HepG2 (cell line): Measurements from ENCODE around the gene ADM5. TPM values are rescaled to one million over a fixed set of nuclear protein-coding genes. Genes with fewer than 3 reads are reported as not detected.

ENCODE experiments used
- ATAC-seq: fragments of 200-7000 bp; cut with Tn5 transposase; 3 replicates; pipeline ENCODE4 v1.9.1; 2020; ENCODE audit warnings: mild to moderate bottlenecking, moderate library complexity
- BruUV-seq: library from RNA; stranded (reverse); fragments of 400-500 nt; replicated peaks from 2 replicates; lab custom pipeline; 2021; lab: Mats Ljungman, UMichigan
- CTCF ChIA-PET: fragments of 300-600 bp; formaldehyde crosslinking; extraction: SDS; loops from one replicate; lab custom pipeline; 2021; ENCODE audit warnings: low total read pairs, inconsistent platforms, low intra/inter-chr PET ratio; lab: Yijun Ruan, JAX
- POLR2A ChIA-PET: fragments of 350-600 bp; sonication (Branson Sonifier 250); formaldehyde crosslinking; loops from one replicate; lab custom pipeline; 2020; ENCODE audit warnings: antibody characterized with exemption, inconsistent platforms; lab: Yijun Ruan, JAX
- DNase-seq: peaks from one replicate; pipeline ENCODE4 v3.0.0-alpha.2; 2015; ENCODE audit warnings: low spot score
- FAIRE-seq: peaks from 3 replicates; lab custom pipeline; 2011; peaks lifted over from hg19 to GRCh38; lab: Jason Lieb, UNC
- H2AFZ ChIP-seq: one replicate; pipeline ENCODE4 v1.6.1; 2011; ENCODE audit warnings: low read length, inconsistent platforms
- H3K27ac ChIP-seq: fragments of 300-600 bp; 3 replicates; pipeline ENCODE4 v1.8.0; 2011; ENCODE audit warnings: mixed run types, mild to moderate bottlenecking, mixed read lengths, low read length, inconsistent platforms; ENCODE audit not compliant: insufficient read depth; ENCODE audit errors: extremely low read length
- H3K27me3 ChIP-seq, 2 experiments: fragments of 200-600 bp in 1 of 2; 2 replicates in 1 of 2; 3 replicates in 1 of 2; pipeline versions ENCODE4 v1.6.0 to v1.8.0; 2011; ENCODE audit warnings: low read length in 2 of 2, mild to moderate bottlenecking in 2 of 2, moderate library complexity in 2 of 2, inconsistent platforms in 1 of 2; ENCODE audit not compliant: insufficient read depth in 2 of 2, control insufficient read depth in 1 of 2
- H3K36me3 ChIP-seq, 2 experiments: fragments of 200-600 bp in 1 of 2; replicated peaks in 1 of 2; 2 replicates in 1 of 2; 3 replicates in 1 of 2; pipeline versions ENCODE4 v1.5.1 to v1.8.0; 2011; ENCODE audit warnings: low read length in 2 of 2, inconsistent platforms in 1 of 2; ENCODE audit not compliant: insufficient read depth in 2 of 2, control insufficient read depth in 1 of 2
- H3K4me1 ChIP-seq: 2 replicates; pipeline ENCODE4 v1.5.1; 2012; ENCODE audit warnings: low read length, inconsistent platforms; ENCODE audit not compliant: insufficient read depth
- H3K4me2 ChIP-seq: 2 replicates; pipeline ENCODE4 v1.6.0; 2011; ENCODE audit warnings: low read depth, low read length, inconsistent platforms
- H3K4me3 ChIP-seq, 3 experiments: fragments of 200-600 bp in 1 of 3; sonication (generic), shearing (Covaris generic) in 1 of 3; replicated peaks in 1 of 3; 2 replicates each; pipeline ENCODE4 v1.5.1; 2011 to 2016; ENCODE audit warnings: low read length in 3 of 3, inconsistent platforms in 2 of 3, low read depth in 2 of 3, mild to moderate bottlenecking in 2 of 3, control low read depth in 1 of 3, mixed read lengths in 1 of 3; ENCODE audit not compliant: insufficient read depth in 1 of 3
- H3K79me2 ChIP-seq: one replicate; pipeline ENCODE4 v1.6.1; 2011; ENCODE audit warnings: low read length, inconsistent platforms; ENCODE audit not compliant: insufficient read depth
- H3K9ac ChIP-seq: 2 replicates; pipeline ENCODE4 v1.6.0; 2011; ENCODE audit warnings: mild to moderate bottlenecking, low read depth, low read length, inconsistent platforms; ENCODE audit not compliant: insufficient read depth
- H3K9me3 ChIP-seq: 2 replicates; pipeline ENCODE4 v1.5.1; 2012; ENCODE audit warnings: mild to moderate bottlenecking, low read length
- H4K20me1 ChIP-seq: 2 replicates; pipeline ENCODE4 v1.6.0; 2011; ENCODE audit warnings: inconsistent platforms, mild to moderate bottlenecking, low read length, moderate library complexity; ENCODE audit not compliant: insufficient read depth
- ASH2L ChIP-seq: fragments of 300-600, 200-600 bp; sonication (generic); IDR thresholded peaks from 2 replicates; pipeline ENCODE4 v1.7.0; 2017; ENCODE audit warnings: low read depth, mild to moderate bottlenecking, moderate library complexity, mixed read lengths, low read length; ENCODE audit not compliant: insufficient read length
- CENPX ChIP-seq: sonication (generic); formaldehyde crosslinking; IDR thresholded peaks from 2 replicates; pipeline ENCODE4 v1.9.0; 2021; ENCODE audit warnings: mild to moderate bottlenecking, missing genetic modification reagents, moderate library complexity
- GFI1 ChIP-seq: sonication (generic); formaldehyde crosslinking; IDR thresholded peaks from 2 replicates; pipeline ENCODE4 v1.5.0; 2020; ENCODE audit warnings: missing genetic modification reagents, mild to moderate bottlenecking, borderline replicate concordance
- RARA ChIP-seq: IDR thresholded peaks from 2 replicates; pipeline ENCODE4 v1.6.1; 2016; ENCODE audit warnings: missing genetic modification reagents, missing compliant biosample characterization
- ZNF652 ChIP-seq: IDR thresholded peaks from 2 replicates; pipeline ENCODE4 v1.6.1; 2016; ENCODE audit warnings: low read depth, borderline replicate concordance
- WGBS: methylation state at CpG from one replicate; pipeline ENCODE4 v1.1.6; 2017; ENCODE audit warnings: low lambda C conversion rate; 5-methylcytosine and 5-hydroxymethylcytosine counted together
- in situ Hi-C: cut with HindIII; loops from 2 replicates; pipeline ENCODE4 v1.10.0; 2017; ENCODE audit warnings: low pct_unique_long_range_greater_than_20kb; ENCODE audit not compliant: extremely low pct_ligation_motif_present
- intact Hi-C: fragments of 100-400 bp; cut with micrococcal nuclease; formaldehyde crosslinking; loops from one replicate; pipeline ENCODE4 v1.10.0; 2022; ENCODE audit not compliant: unreplicated experiment
- polyA plus RNA-seq, 8 experiments: library from polyadenylated mRNA; depleted of rRNA in 3 of 8; stranded (reverse) in 7 of 8; unstranded in 1 of 8; fragments of >200 nt; fragmentation: Illumina TruSeq in 4 of 8; extraction: Trizol in 4 of 8; gene quantifications; 2 replicates each; pipeline versions ENCODE4 v1.2.1 to v1.2.3, GENCODE V29; 2011 to 2016; ENCODE audit warnings: low read depth in 4 of 8, missing spikeins in 1 of 8, mixed read lengths in 1 of 8; ENCODE audit not compliant: insufficient read depth in 1 of 8
- total RNA-seq, 5 experiments: library from RNA; depleted of rRNA; stranded (reverse); fragments of >200 nt; fragmentation: Illumina TruSeq; extraction: Trizol; gene quantifications; 2 replicates each; pipeline ENCODE4 v1.2.3, GENCODE V29; 2016; ENCODE audit warnings: low read depth in 1 of 5
- TF ChIP-seq, protein P1 (sequence below): sonication (generic); formaldehyde crosslinking; conservative IDR thresholded peaks from 2 replicates; pipeline ENCODE4 v1.8.1; 2023; ENCODE audit warnings: missing genetic modification reagents

Gene ADM5
- total and polyA plus RNA-seq, 2 of the 13 experiments (the other 11 are each of a cell fraction or from before 2014, with no cell fraction given) = 2.7 to 4.1 TPM

GRCh38 chr19:49696115-49696514 lies 6.7 kb downstream of the ADM5 start (continued):
- TF ChIP-seq, protein P1, sequence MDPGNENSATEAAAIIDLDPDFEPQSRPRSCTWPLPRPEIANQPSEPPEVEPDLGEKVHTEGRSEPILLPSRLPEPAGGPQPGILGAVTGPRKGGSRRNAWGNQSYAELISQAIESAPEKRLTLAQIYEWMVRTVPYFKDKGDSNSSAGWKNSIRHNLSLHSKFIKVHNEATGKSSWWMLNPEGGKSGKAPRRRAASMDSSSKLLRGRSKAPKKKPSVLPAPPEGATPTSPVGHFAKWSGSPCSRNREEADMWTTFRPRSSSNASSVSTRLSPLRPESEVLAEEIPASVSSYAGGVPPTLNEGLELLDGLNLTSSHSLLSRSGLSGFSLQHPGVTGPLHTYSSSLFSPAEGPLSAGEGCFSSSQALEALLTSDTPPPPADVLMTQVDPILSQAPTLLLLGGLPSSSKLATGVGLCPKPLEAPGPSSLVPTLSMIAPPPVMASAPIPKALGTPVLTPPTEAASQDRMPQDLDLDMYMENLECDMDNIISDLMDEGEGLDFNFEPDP (CRISPR knock-in tag) = no peak
- TF ChIP-seq CENPX (CRISPR knock-in tag) (no peak), ZNF652 (CRISPR knock-in tag) (no peak), ASH2L (no peak)

GRCh38 chr19:49696865-49697264 lies 7.5 kb downstream of the ADM5 start:
- Histone ChIP-seq H3K4me3 (no peak overlapping the region), H3K9ac (no peak overlapping the region), H4K20me1 (no peaks in the 10 kb centered on the region), H3K27ac (no peak overlapping the region), H3K36me3 (no peaks in the 10 kb centered on the region), H3K79me2 (no peaks in the 10 kb centered on the region), H3K9me3 (no peaks in the 10 kb centered on the region), H3K4me1 (no peaks in the 10 kb centered on the region), H3K27me3 (peaks cover 0 to 12% of the 10 kb centered on the region in 2 experiments; a peak in 2 of 5 replicates), H3K4me2 (no peak overlapping the region), H2AFZ (no peak overlapping the region)
- ATAC-seq (no peak), FAIRE-seq (no peak), DNase-seq (no peak)
- ChIA-PET POLR2A (interaction anchor here (1.3 kb wide), 1 partner anchor 20 kb away, joined by 4 read pairs; no protein-coding TSS in a partner anchor), CTCF (no interaction called here)
- 63% methylated on average over 7 of the region's 7 CpGs for WGBS
- intact Hi-C loops = no loop called here
- in situ Hi-C loops = no loop called here
- BruUV-seq = no TSS peak
- TF ChIP-seq RARA (CRISPR knock-in tag) (no peak), GFI1 (CRISPR knock-in tag) (no peak)
